Embryonic facial prominence (tissue), 1 donor: ENCODE data around the gene CD300LB.
"Not testable (repeated sequence)": the region's sequence is repeated elsewhere in the genome, so short reads cannot be mapped to it uniquely, and the experiment has no call there.

Experiments used
- DNase-seq: peaks from one replicate; pipeline ENCODE4 v3.0.0-alpha.2; 2016; ENCODE audit errors: extremely low spot score

The CD300LB gene

GRCh38 chr17:74493331-74493833 lies 37.9 kb downstream of the CD300LB start:
- DNase-seq, result peak; percentile 21

GRCh38 chr17:74491626-74492025 lies 39.6 kb downstream of the CD300LB start:
- DNase-seq, result no peak

GRCh38 chr17:74490716-74491115 lies 40.6 kb downstream of the CD300LB start:
- DNase-seq, result no peak

- DNase-seq, result not testable (repeated sequence)
Observed at GRCh38 chr17:74488276-74488675, 43.0 kb downstream of the CD300LB start.

GRCh38 chr17:74485841-74486240 lies 45.4 kb downstream of the CD300LB start:
- no peak for DNase-seq

- no peak for DNase-seq
Observed at GRCh38 chr17:74485022-74485743, 46.1 kb downstream of the CD300LB start.

- no peak for DNase-seq
Observed at GRCh38 chr17:74484066-74484465, 47.2 kb downstream of the CD300LB start.

- DNase-seq, result no peak
Observed at GRCh38 chr17:74481621-74482020, 49.7 kb downstream of the CD300LB start.

GRCh38 chr17:74480290-74480689 lies 51.0 kb downstream of the CD300LB start:
- DNase-seq, result no peak

- DNase-seq, result no peak
Observed at GRCh38 chr17:74478420-74479100, 52.7 kb downstream of the CD300LB start.

GRCh38 chr17:74477411-74477810 lies 53.9 kb downstream of the CD300LB start:
- DNase-seq, result no peak

GRCh38 chr17:74475189-74475588 lies 56.1 kb downstream of the CD300LB start:
- no peak for DNase-seq

GRCh38 chr17:74474043-74474792 lies 57.1 kb downstream of the CD300LB start:
- DNase-seq, result no peak

GRCh38 chr17:74473294-74473693 lies 58.0 kb downstream of the CD300LB start:
- no peak for DNase-seq

- no peak for DNase-seq
Observed at GRCh38 chr17:74472890-74473289, 58.4 kb downstream of the CD300LB start.

- DNase-seq, result no peak
Observed at GRCh38 chr17:74471341-74471740, 59.9 kb downstream of the CD300LB start.
